Measurements from ENCODE around the gene MACROD2.

DNA sequence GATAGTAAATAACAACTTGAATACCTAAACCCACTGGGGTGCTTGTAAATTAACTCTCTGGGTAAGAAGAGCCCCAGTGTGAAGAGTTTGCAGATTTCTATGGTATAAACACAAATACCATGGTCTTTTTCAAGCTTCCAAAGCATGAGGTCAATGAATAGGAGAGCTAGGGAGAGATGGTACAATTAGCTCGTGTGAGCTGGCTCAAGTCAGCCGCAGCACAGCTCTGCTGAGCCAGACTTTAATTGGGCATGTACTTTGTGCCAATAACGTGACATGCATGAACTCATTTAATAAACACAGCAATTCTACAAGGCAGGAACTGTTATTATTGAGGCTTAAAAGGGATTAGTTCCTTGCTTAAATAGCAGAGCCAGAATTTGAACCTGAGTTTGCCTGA, 1893.7 kb downstream of the MACROD2 start:
- TF ChIP-seq CTCF (optimal IDR thresholded peaks at IDR 0.05 in 1 of 3, IDR thresholded peaks at IDR 0.05 in 1 of 3, conservative IDR thresholded peaks at IDR 0.05 in 1 of 3; ENCODE audit: extremely low read depth in 1 of 3, insufficient read depth in 2 of 3, low read length in 3 of 3) (no peak), EZH2 (IDR thresholded peaks at IDR 0.05; ENCODE audit: low read length) (no peak)
